GM18499 (cell line): ENCODE data around the gene GPX5.

ENCODE experiments used
- ATAC-seq: cut with Tn5 transposase; IDR thresholded peaks from one replicate; pipeline ENCODE4 v1.9.1; 2021; ENCODE audit warnings: moderate number of reproducible peaks; ENCODE audit not compliant: insufficient read depth, unreplicated experiment

Gene GPX5

GRCh38 chr6:28553384-28553985, 27.8 kb downstream of the GPX5 start:
- ATAC-seq, result no peak

GRCh38 chr6:28553986-28554881, 28.6 kb downstream of the GPX5 start:
- no peak for ATAC-seq

- ATAC-seq, result no peak
Measured at GRCh38 chr6:28555136-28555535, 29.5 kb downstream of the GPX5 start.

GRCh38 chr6:28558629-28559028, 32.9 kb downstream of the GPX5 start:
- ATAC-seq, result no peak

GRCh38 chr6:28563430-28564095, 37.9 kb downstream of the GPX5 start:
- ATAC-seq, result no peak

- ATAC-seq, result no peak
Measured at GRCh38 chr6:28565823-28566526, 40.3 kb downstream of the GPX5 start.

GRCh38 chr6:28566527-28567252, 41.0 kb downstream of the GPX5 start:
- no peak for ATAC-seq

GRCh38 chr6:28567506-28567905, 41.8 kb downstream of the GPX5 start:
- no peak for ATAC-seq

- no peak for ATAC-seq
Measured at GRCh38 chr6:28568515-28569108, 42.9 kb downstream of the GPX5 start.

- no peak for ATAC-seq
Measured at GRCh38 chr6:28569748-28570147, 44.1 kb downstream of the GPX5 start.

- no peak for ATAC-seq
Measured at GRCh38 chr6:28580475-28580874, 54.8 kb downstream of the GPX5 start.

GRCh38 chr6:28583463-28583862, 57.8 kb downstream of the GPX5 start:
- ATAC-seq, result no peak
